Measurements from ENCODE around the gene CHERP.
"Not testable (repeated sequence)": the region's sequence is repeated elsewhere in the genome, so short reads cannot be mapped to it uniquely, and the experiment has no call there.

Gene CHERP

DNA sequence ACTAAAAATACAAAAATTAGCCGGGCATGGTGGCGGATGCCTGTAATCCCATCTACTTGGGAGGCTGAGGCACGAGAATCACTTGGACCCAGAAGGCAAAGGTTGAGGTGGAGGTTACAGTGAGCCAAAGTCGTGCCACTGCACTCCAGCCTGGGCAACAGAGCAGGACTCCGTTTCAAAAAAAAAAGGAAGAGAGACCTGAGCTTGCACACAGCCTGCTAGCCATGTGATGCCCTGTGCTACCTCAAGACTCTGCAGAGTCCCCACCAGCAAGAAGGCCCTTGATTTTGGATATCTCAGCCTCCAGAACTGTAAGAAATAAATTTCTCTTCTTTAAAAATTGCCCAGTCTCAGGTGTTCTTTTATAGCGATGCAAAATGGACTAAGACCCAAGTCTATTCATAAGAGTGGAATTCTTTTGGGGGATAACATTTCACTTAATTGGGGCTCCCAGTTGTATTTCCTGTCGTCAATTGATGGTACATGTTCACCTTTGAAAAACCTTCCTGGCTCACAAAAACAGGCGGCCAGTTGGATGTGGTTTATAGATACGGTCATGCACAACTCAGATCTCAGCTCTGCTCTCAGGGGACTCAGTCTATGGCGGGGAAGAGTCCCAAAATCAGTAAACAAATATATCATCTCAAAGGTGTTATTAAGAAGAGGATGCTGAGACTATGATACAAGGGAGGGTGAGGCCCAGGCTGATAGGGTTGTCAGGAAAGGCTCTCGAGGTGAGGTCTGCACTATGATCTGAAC, 2.4 kb upstream of the CHERP start:
- no peak for DNase-seq

DNA sequence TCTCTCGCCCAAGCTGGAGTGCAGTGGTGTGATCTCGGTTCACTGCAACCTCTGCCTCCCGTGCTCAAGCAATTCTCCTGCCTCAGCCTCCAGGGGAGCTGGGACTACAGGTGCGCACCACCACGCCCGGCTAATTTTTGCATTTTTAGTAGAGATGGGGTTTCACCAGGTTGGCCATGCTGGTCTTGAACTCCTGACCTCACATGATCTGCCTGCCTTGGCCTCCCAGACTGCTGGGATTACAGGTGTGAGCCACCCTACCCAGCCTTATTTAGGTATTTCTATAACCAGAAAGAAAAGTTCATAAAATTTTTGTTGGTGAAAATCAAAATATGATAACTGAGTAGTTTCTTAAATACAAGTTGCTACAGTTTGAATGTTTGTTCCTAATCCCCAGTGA, 1.5 kb upstream of the CHERP start:
- DNase-seq = not testable (repeated sequence)

- DNase-seq = no peak
These were observed 754 bp upstream of the CHERP start for GRCh38 chr19:16542910-16543472.

DNA sequence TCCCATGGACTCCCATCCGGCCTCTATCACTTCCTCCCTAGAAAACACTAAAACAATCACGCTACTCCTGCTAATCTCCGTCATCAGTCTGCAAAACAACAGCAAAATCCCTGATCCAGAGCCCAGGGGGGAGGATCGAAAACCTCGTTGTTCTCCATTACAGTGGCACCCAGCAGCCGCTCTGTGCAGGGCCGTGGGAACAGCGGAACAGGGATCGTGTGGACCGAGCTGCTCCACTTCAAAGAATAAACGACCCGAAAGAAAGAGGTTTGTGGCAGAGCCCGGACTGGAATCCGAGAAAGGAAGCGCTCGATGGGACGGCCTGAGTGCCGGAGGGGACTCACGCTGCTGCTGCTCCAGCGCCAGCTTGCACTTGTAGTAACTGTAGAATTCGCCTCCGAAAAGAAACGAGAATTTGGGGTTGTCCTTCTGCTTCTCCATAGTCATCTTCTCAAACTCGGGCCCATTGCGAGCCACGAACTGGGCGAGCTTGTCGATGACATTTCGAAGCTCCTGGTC, 652 bp downstream of the CHERP start:
- no peak for DNase-seq

DNA sequence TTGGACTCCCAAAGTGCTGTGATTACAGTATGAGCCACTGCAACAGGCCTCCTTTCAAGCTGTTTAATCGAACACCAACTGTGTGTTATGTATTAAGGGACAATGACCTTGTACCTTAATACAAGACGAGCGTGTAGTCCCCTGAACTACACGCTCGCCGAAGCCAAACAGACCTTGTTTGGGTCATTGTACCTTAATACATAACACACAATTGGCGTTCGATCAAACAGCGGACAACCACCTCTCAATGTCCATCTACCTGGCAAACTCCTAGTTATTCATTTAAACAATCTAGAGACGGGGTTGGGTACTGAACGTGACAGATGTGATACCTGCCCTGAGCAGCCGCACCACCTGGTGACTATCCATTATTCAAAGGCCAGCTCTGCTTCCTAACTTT, 1.3 kb downstream of the CHERP start:
- no peak for DNase-seq

- DNase-seq = no peak
These were observed 5.1 kb downstream of the CHERP start for GRCh38 chr19:16537111-16537510.

DNA sequence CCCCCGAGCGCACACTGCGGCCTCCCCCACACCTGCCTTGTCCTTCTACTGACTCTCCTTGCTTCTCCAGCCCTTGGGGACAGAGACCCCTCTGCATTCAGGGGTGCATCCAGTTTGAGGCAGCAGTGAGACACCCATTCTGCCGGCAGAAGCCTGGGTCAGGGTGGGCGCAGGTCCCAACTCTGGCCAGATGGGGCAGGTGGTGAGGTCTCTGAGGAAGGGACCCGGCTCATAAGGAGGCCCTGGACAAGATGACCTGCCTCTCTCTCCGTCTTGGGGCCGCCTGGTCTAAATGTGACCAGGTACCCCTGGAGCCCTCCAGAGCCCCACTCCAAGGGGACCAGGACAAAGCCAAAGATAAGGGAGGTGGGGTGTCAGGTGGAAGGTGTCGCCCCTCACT, 6.1 kb downstream of the CHERP start:
- DNase-seq = no peak

DNA sequence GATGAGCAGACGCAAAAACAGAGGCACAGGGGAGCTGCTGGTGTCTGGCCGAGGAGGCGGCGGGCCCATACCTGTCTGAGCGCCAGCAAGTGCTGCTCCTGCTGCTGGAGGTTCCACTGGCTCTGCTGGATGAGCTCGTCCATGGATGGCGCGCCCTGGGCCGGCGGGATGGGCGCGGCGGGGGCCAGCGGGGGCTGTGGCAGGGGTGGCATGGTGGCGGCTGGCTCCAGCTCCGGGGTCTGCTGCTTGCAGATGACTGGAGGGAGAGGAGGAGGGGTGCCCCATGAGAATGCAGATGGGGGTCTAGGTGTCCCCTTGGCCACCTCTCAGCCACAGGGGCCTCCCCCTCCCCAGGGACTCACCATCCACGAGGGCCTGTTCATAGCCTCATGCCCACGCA, 6.9 kb downstream of the CHERP start:
- no peak for DNase-seq

- no peak for DNase-seq
These were observed 9.6 kb downstream of the CHERP start for GRCh38 chr19:16532440-16533234.

DNA sequence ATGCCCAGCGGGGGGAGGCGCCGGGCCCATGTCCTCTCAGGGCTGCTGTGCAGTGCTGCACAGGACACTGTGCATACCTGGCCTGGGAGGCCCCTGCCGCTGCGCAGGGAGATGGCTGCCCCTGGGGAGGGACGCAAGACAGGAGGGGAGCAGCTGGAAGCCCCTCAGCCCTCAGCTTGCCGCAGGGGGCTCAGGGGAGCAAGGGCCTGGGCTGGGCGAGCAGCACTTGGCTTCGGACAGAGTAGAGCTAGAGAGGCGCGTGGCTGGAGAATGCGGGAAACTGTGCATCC, 10.9 kb downstream of the CHERP start:
- no peak for DNase-seq

GRCh38 chr19:16530540-16531379, 11.5 kb downstream of the CHERP start:
- no peak for DNase-seq

DNA sequence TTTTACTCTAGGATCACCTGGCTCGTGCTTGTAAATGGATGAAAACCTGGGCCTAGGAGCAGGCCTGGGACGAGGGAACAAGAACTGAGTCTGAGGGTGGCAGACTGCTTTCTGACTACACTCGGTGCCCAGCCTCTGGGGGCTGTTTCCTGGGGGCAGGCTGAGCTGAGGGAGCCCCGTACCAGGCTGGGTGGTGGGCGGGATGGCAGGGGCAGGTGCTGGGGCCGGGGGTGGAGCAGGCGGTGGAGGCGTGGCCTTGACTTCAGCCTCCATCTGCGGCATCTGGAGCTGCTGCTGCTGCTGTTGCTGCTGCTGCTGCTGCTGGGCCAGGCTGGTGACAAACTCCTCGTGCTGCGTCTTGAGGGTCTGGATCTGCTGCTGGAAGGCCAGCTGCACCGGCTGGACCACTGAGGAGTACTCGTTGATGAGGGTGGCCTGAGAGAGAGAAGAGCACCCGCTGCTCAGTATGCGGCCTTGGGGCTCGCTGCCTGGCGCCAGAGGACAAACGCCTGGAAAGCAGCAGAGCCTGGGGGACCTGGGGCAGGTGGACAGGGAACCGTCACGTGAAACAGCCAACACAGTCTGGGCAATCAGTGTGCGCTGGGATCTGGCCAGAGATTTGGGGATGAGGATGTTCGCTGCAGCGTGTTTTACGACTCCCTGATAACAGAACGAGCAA, 12.6 kb downstream of the CHERP start:
- DNase-seq = no peak

DNA sequence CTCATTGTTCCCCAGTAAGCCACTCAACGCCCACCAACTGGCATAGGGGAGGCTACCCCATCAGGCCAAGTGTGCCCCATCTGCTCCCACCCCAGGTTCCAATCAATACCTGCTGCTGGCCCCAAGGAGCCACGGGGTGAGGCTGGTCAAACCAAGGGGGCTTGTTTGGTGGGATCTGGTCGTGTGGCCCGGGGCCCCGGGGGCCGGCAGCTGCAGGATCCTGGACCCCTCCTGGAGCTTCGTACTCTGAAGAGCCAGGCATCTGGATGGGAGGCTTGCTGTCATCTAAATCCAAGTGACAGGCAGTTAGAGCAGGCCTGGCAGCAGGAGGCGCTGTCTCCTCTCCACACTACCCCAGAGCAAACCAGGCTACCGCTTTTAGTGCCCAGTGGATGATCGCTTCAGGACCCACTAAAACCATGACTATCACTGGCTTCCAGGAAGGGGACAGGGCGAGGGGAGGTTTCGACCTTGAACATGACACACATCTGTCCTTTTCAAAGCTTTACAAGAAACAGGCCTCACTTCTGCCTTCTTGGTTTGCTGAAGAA, 14.2 kb downstream of the CHERP start:
- no peak for DNase-seq

DNA sequence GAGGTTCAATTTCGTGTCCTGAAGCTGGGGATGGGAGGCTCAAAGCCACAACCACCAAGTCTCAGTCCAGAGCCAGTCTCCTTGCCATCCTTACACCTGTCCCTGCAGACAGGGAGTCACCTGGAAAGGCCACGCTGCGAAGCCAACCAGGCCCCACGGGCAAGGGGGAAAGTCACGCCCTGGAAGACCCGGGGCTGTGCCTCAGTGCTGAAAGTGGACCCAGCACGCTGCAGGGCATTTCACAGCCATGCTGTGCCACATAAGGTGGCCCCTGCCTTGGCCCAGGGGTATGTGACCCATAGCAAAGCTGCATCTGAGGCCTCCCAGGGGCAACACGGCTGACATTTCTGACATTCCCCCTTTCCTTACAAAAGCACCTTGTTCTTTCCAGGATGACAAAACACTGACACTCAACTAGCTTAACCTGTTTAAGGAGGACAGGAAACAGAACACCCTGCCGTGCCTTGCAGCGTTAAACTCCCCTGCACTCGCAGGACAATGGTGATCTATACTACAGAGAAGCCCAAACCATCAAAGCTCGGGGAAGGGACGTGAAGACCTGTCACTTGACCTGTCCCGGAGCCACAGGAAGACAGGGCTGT, 14.8 kb downstream of the CHERP start:
- no peak for DNase-seq

- DNase-seq = no peak
These were observed 16.3 kb downstream of the CHERP start for GRCh38 chr19:16525751-16526481.

- no peak for DNase-seq
These were observed 17.1 kb downstream of the CHERP start for GRCh38 chr19:16524991-16525734.

DNA sequence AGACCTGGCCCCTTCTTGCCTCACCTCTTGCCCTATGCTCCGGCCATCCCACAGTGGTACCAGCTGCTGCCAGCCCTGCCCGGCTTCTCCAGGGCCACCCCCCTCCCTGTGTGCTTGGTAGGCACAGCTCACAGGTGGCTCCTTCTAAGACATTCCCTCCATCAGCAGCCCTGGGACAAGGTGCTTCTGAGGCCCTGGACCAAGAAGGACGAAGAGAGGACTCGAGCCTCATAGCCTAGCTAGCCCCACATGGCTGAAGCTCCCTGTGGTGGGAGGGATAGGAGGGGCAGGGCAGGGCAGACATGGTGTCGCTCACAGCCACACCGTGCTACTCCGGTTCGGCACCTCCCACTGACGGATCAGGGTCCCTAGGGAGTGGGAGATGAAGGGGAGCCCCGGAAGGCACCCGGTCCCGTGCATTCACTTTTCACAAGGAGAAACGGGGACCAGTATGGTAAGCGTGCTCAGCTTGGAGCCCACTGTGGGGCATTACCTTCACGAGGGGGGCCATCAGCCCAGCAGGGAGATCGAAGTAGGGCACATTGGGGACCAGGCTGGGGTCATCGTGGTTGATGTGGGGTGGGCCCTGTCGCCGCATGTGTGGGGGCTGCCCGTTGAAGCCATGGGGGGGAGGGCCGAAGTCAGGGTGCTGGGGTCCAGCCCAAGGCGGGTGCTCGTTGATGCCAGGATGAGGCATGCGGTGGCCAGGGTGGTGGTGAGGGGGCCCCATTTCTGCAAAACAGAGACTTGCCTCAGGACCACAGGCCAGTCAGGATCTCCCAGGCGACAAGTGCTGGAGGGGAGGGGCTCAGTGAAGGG, 19.5 kb downstream of the CHERP start:
- no peak for DNase-seq

DNA sequence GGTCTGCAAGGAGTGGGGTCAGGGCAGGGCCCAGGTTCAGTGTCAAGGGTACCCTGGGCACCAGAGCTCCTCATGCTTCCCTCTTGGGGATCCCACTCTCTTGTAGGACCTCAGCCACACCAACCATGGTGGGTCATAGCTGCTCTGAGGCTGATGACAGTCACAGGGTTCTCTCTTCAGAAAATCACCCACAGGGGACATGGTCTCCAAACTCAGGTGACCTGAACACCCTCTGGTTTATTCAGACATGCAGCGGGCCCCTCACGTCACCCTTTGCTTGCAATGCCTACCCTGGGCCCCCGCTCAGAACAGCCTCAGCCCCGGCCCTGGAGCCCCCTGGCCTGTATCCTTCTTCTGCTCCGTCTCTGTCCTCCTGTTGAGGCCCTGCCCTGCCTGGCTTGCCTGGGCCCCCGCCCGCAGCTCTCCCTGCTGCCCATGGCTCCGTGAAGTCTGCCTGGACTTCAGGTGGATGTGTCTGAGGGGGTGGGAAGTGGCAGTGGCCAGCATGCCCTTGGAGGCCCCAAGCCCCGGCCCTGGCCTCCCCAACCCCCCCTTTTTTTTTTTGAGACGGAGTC, 20.4 kb downstream of the CHERP start:
- no peak for DNase-seq

Data from hypothalamus (tissue), 51 donors.